ENCODE results near the gene LRG1.

GRCh38 chr19:4519172-4519496, 20.7 kb downstream of the LRG1 start:
- TF ChIP-seq CTCF (optimal IDR thresholded peaks at IDR 0.05 in 1 of 3, IDR thresholded peaks at IDR 0.05 in 1 of 3, conservative IDR thresholded peaks at IDR 0.05 in 1 of 3; ENCODE audit: extremely low read depth in 1 of 3, insufficient read depth in 2 of 3, low read length in 3 of 3) (no peak), EZH2 (IDR thresholded peaks at IDR 0.05; ENCODE audit: low read length) (no peak)
